ENCODE data around the gene POU3F1. TPM values are rescaled to one million over a fixed set of nuclear protein-coding genes. Genes with fewer than 3 reads are reported as not detected.

Gene POU3F1
- total RNA-seq, 2 experiments from 2014 or later, result 0.13 TPM; not detected in 1

DNA sequence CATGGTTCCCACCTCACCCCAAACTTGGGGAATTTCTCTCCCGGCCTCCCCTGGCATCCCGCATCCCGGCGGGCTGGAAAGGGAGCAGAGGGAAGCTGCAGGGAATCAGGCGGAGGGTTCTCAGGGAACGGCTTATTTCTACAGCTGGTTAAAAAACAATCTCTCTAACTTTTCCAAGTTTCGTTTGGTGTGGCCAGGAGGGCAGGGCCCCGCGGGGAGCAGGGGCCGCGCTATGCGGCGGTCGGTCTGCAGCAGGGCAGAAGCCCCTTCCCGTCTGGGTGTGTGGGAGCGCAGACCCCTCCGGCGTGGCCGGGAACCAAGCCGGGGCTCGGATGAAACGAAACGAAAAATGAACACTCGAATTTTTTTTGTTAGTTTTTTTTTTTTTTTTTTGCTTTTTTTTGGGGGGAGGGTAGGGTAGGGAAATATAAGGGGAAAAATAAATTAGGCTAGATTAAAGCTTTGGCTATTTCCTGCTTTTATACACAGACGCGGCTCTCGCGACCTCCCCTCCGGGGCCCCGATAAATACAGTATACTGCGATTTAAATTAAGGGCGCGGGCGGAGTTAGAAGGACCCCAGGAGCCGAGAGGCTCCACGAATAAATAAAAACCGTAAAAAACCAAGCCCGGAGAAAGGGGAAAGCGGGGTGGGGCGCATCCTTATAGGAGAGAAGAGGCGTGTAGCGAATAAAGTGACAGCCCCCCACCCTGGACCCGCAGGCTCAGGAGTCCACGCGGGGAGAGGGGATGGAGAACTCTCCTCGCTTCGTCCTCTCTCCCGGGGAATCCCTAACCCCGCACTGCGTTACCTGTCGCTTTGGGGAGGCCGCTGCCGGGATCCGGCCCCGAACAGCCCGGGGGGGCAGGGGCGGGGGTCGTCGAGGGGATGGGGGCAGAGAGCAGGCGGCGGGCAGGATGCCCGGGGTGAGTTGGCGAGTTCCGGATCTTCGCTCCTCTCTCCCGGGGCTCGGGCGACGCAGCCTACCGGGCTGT lies 2.1 kb downstream of the POU3F1 start:
- no TSS peak for BruUV-seq (replicated peaks)
- H3K9me2 ChIP-seq (ENCODE audit: insufficient read depth, low read length), result no peaks in the 10 kb centered on the region
- no peaks in the 10 kb centered on the region for H3K36me3 ChIP-seq (ENCODE audit: insufficient read depth, low read length)
- no peak overlapping the region for H3K4me3 ChIP-seq (ENCODE audit: low read depth, low read length, poor library complexity, severe bottlenecking)
- no peak overlapping the region for H2AFZ ChIP-seq (ENCODE audit: low read length)
- H3K4me1 ChIP-seq (ENCODE audit: insufficient read depth, low read length, poor library complexity, severe bottlenecking), result no peaks in the 10 kb centered on the region
- ChIA-PET POLR2A (interaction anchor here (0.7 kb wide), 2 partner anchors 222 to 1925 kb away, joined by 3 to 4 read pairs; no protein-coding TSS in a partner anchor), CTCF (ENCODE audit: unreplicated experiment) (no interaction called here)
- H3K9me3 ChIP-seq (ENCODE audit: low read length), result no peaks in the 10 kb centered on the region
- H3K4me2 ChIP-seq (ENCODE audit: low read length), result no peak overlapping the region
- no peaks in the 10 kb centered on the region for H4K20me1 ChIP-seq (ENCODE audit: insufficient read depth, low read length)
- no peak for TF ChIP-seq EZH2phosphoT487 (IDR thresholded peaks at IDR 0.05; ENCODE audit: borderline replicate concordance, low read depth, low read length)
- TF ChIP-seq, protein P1, sequence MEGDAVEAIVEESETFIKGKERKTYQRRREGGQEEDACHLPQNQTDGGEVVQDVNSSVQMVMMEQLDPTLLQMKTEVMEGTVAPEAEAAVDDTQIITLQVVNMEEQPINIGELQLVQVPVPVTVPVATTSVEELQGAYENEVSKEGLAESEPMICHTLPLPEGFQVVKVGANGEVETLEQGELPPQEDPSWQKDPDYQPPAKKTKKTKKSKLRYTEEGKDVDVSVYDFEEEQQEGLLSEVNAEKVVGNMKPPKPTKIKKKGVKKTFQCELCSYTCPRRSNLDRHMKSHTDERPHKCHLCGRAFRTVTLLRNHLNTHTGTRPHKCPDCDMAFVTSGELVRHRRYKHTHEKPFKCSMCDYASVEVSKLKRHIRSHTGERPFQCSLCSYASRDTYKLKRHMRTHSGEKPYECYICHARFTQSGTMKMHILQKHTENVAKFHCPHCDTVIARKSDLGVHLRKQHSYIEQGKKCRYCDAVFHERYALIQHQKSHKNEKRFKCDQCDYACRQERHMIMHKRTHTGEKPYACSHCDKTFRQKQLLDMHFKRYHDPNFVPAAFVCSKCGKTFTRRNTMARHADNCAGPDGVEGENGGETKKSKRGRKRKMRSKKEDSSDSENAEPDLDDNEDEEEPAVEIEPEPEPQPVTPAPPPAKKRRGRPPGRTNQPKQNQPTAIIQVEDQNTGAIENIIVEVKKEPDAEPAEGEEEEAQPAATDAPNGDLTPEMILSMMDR (conservative IDR thresholded peaks at IDR 0.05; ENCODE audit: low read length), result no peak
- intact Hi-C loops (cut with micrococcal nuclease; ENCODE audit: unreplicated experiment), result loop anchor here (10.0 kb wide), 1 partner anchor 460 kb away; no protein-coding TSS in a partner anchor
- no peak for DNase-seq (ENCODE audit: low spot score)
- H3K79me2 ChIP-seq (ENCODE audit: insufficient read depth, low read depth, low read length), result no peaks in the 10 kb centered on the region
- no peak overlapping the region for H3K27ac ChIP-seq (ENCODE audit: low read depth, low read length, poor library complexity, severe bottlenecking)

DNA sequence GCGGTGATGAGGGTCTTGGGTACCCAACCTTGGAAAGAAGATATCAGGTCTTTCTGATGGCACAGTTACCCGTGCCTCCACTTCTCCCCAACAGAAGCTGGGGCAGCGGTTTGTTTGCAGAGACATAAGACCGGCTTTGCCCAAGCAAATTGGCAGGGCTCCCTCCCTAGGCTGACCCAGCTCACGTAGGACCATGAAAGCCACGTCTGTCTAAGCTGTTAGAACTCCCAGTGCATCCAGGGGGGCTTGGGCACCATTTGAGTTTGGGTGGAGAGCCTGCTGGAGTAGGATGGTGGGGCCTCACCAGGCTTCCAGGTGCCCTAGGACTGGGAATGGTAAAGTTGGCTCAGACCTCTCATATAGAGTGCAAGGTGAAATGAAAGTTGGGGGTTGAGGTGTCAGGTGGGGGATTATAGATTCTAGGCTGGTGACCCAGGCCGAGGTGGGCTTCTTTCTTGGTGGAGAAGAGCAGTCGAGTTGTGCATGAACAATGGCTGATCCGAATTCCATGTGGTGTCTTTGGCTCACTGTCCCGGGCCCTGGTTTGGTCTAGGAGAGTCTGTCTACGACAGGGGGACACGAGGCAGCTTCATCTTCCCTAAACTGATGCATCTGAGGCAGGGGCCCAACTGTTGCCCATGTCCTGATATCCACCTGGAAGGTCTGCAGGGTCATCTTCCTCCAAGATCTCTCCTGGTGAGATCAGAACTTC lies 3.4 kb downstream of the POU3F1 start:
- ChIA-PET CTCF (ENCODE audit: unreplicated experiment) (no interaction called here), POLR2A (interaction anchor here (0.7 kb wide), 1 partner anchor 1927 kb away, joined by 3 read pairs; no protein-coding TSS in a partner anchor)
- no peaks in the 10 kb centered on the region for H3K4me1 ChIP-seq (ENCODE audit: insufficient read depth, low read length, poor library complexity, severe bottlenecking)
- no peak overlapping the region for H2AFZ ChIP-seq (ENCODE audit: low read length)
- H3K9me3 ChIP-seq (ENCODE audit: low read length), result no peaks in the 10 kb centered on the region
- no peaks in the 10 kb centered on the region for H3K79me2 ChIP-seq (ENCODE audit: insufficient read depth, low read depth, low read length)
- no peaks in the 10 kb centered on the region for H4K20me1 ChIP-seq (ENCODE audit: insufficient read depth, low read length)
- intact Hi-C loops (cut with micrococcal nuclease; ENCODE audit: unreplicated experiment), result loop anchor here (10.0 kb wide), 1 partner anchor 462 kb away; no protein-coding TSS in a partner anchor
- DNase-seq (ENCODE audit: low spot score), result no peak
- H3K36me3 ChIP-seq (ENCODE audit: insufficient read depth, low read length), result no peaks in the 10 kb centered on the region
- H3K4me2 ChIP-seq (ENCODE audit: low read length), result no peak overlapping the region
- TF ChIP-seq, protein P1 (conservative IDR thresholded peaks at IDR 0.05; ENCODE audit: low read length), result no peak
- TF ChIP-seq EZH2phosphoT487 (IDR thresholded peaks at IDR 0.05; ENCODE audit: borderline replicate concordance, low read depth, low read length), result no peak
- no peak overlapping the region for H3K4me3 ChIP-seq (ENCODE audit: low read depth, low read length, poor library complexity, severe bottlenecking)
- no peak overlapping the region for H3K27ac ChIP-seq (ENCODE audit: low read depth, low read length, poor library complexity, severe bottlenecking)
- no TSS peak for BruUV-seq (replicated peaks)
- H3K9me2 ChIP-seq (ENCODE audit: insufficient read depth, low read length), result no peaks in the 10 kb centered on the region
